Tibial nerve (tissue), 3 donors: ENCODE data around the gene CEP126.

Experiments
- CTCF ChIP-seq, 5 experiments: fragments of 200-600 bp in 3 of 5; fragments of 450-650 bp in 2 of 5; sonication (generic) in 3 of 5; IDR thresholded peaks; one replicate each; pipeline ENCODE4 v1.5.1; 2016 to 2019; ENCODE audit warnings: antibody characterized with exemption in 5 of 5, mild to moderate bottlenecking in 3 of 5, moderate library complexity in 2 of 5
- POLR2A ChIP-seq, 2 donors: fragments of 450-650 bp; IDR thresholded peaks; one replicate each; pipeline ENCODE4 v1.6.1; 2017; ENCODE audit warnings: antibody characterized with exemption in 2 of 2, mild to moderate bottlenecking in 2 of 2, moderate library complexity in 2 of 2

GRCh38 chr11:101914341-101914737, 471 bp upstream of the CEP126 start:
- no peak for TF ChIP-seq POLR2A (IDR thresholded peaks at IDR 0.05)
- TF ChIP-seq CTCF (IDR thresholded peaks at IDR 0.05): no peak
